ENCODE measurements around the gene TMPRSS12. TPM values are rescaled to one million over a fixed set of nuclear protein-coding genes. Genes with fewer than 3 reads are reported as not detected.
"Not testable (repeated sequence)": the region's sequence is repeated elsewhere in the genome, so short reads cannot be mapped to it uniquely, and the experiment has no call there.

The TMPRSS12 gene
- total RNA-seq, 1 experiment from 2014 or later, result not detected

DNA sequence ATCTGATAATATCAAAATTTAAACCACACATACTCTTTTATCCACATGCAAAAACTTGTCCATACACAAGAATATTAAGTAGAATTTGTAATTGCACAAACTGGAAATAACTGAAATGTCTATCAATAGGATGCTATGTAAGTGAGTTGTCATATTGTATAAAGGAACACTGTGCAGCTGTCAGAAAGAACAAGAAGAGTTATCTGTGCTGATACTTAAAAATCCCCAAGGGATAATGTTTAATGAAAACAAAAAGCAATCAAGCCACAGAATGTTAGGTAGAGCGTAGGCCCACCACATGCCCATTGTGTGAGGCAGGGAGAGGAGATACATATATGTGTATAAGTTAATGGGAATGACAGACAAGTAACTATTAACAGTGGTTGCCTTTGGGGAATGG is 83.7 kb downstream of the TMPRSS12 start:
- Histone ChIP-seq H3K36me3 (ENCODE audit: insufficient read depth, low read length, poor library complexity, severe bottlenecking) (no peaks in the 10 kb centered on the region), H3K4me1 (ENCODE audit: insufficient read depth, low read length, poor library complexity, severe bottlenecking) (peaks cover 41% of the 10 kb centered on the region), H3K4me3 (ENCODE audit: low read depth, low read length, poor library complexity, severe bottlenecking) (peak overlapping the region; percentile 59), H3K27me3 (replicated peaks; ENCODE audit: insufficient read depth, low read depth, low read length, poor library complexity) (no peaks in the 10 kb centered on the region), H3K9me3 (ENCODE audit: low read depth, low read length, poor library complexity, severe bottlenecking) (no peaks in the 10 kb centered on the region), H3K27ac (ENCODE audit: low read depth, low read length, poor library complexity, severe bottlenecking) (no peak overlapping the region)
- CTCF ChIA-PET, result no interaction called here
- POLR2A ChIA-PET (ENCODE audit: low non-redundant PET), result no interaction called here
- no TSS peak for BruUV-seq (replicated peaks)
- intact Hi-C loops (cut with micrococcal nuclease; ENCODE audit: unreplicated experiment), result no loop called here
- TF ChIP-seq, protein P1, sequence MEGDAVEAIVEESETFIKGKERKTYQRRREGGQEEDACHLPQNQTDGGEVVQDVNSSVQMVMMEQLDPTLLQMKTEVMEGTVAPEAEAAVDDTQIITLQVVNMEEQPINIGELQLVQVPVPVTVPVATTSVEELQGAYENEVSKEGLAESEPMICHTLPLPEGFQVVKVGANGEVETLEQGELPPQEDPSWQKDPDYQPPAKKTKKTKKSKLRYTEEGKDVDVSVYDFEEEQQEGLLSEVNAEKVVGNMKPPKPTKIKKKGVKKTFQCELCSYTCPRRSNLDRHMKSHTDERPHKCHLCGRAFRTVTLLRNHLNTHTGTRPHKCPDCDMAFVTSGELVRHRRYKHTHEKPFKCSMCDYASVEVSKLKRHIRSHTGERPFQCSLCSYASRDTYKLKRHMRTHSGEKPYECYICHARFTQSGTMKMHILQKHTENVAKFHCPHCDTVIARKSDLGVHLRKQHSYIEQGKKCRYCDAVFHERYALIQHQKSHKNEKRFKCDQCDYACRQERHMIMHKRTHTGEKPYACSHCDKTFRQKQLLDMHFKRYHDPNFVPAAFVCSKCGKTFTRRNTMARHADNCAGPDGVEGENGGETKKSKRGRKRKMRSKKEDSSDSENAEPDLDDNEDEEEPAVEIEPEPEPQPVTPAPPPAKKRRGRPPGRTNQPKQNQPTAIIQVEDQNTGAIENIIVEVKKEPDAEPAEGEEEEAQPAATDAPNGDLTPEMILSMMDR (conservative IDR thresholded peaks at IDR 0.05; ENCODE audit: low read depth, low read length), result no peak
- TF ChIP-seq EZH2 (IDR thresholded peaks at IDR 0.05; ENCODE audit: borderline replicate concordance, low read depth, low read length, poor library complexity, severe bottlenecking), result no peak
- DNase-seq (ENCODE audit: low spot score), result no peak

DNA sequence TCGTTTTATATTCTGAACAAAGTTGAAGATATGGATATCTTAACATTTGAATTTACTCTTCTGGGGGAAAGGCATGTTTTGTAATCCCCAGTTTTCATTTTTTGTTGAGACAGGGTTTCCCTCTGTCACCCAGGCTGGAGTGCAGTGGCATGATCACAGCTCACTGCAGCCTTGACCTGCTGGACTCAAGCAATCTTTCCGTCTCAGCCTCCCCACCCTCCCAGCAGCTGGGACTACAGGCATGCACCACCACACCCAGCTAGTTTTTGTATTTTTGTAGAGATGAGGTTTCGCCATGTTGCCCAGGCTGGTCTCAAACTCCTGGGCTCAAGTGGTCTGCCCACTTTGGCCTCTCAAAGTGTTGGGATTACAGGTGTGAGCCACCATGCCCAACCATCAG is 84.2 kb downstream of the TMPRSS12 start:
- POLR2A ChIA-PET (ENCODE audit: low non-redundant PET); CTCF ChIA-PET: not testable (repeated sequence)

DNA sequence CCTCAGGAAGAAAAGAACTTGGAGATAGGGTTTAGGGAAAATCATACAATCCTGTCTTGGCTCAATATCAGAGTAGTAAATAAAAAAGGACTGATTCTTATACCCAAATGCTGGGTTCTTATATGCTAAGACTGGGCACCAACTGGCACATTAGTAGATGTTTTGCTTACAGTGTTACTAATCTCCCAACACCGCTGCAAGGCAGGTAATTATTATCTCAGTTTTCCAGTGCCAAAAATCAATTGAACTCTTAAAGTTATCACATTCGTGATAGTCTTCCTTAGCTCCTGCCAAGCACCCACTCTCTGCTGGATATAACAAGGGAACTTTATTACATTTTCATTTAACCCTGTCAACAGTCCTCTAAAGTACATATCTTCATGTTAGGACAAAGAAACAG is 84.6 kb downstream of the TMPRSS12 start:
- no peaks in the 10 kb centered on the region for H3K36me3 ChIP-seq (ENCODE audit: insufficient read depth, low read length, poor library complexity, severe bottlenecking)
- H3K27ac ChIP-seq (ENCODE audit: low read depth, low read length, poor library complexity, severe bottlenecking), result no peak overlapping the region
- H3K4me3 ChIP-seq (ENCODE audit: low read depth, low read length, poor library complexity, severe bottlenecking), result peak overlapping the region; percentile 59
- POLR2A ChIA-PET (ENCODE audit: low non-redundant PET), result no interaction called here
- H3K9me3 ChIP-seq (ENCODE audit: low read depth, low read length, poor library complexity, severe bottlenecking), result no peaks in the 10 kb centered on the region
- CTCF ChIA-PET, result no interaction called here
- TF ChIP-seq, protein P1 (conservative IDR thresholded peaks at IDR 0.05; ENCODE audit: low read depth, low read length), result no peak
- no peak for TF ChIP-seq EZH2 (IDR thresholded peaks at IDR 0.05; ENCODE audit: borderline replicate concordance, low read depth, low read length, poor library complexity, severe bottlenecking)
- peaks cover 39% of the 10 kb centered on the region for H3K4me1 ChIP-seq (ENCODE audit: insufficient read depth, low read length, poor library complexity, severe bottlenecking)
- intact Hi-C loops (cut with micrococcal nuclease; ENCODE audit: unreplicated experiment), result no loop called here
- no peaks in the 10 kb centered on the region for H3K27me3 ChIP-seq (replicated peaks; ENCODE audit: insufficient read depth, low read depth, low read length, poor library complexity)
- no peak for DNase-seq (ENCODE audit: low spot score)
- BruUV-seq (replicated peaks), result no TSS peak

More for the DNA sequence above, 84.2 kb downstream of the TMPRSS12 start:
- H3K36me3 ChIP-seq (ENCODE audit: insufficient read depth, low read length, poor library complexity, severe bottlenecking); H3K27me3 ChIP-seq (replicated peaks; ENCODE audit: insufficient read depth, low read depth, low read length, poor library complexity); H3K9me3 ChIP-seq (ENCODE audit: low read depth, low read length, poor library complexity, severe bottlenecking); BruUV-seq (replicated peaks); H3K27ac ChIP-seq (ENCODE audit: low read depth, low read length, poor library complexity, severe bottlenecking); DNase-seq (ENCODE audit: low spot score); intact Hi-C loops (cut with micrococcal nuclease; ENCODE audit: unreplicated experiment): not testable (repeated sequence)
- H3K4me1 ChIP-seq (ENCODE audit: insufficient read depth, low read length, poor library complexity, severe bottlenecking), result peaks cover 41% of the 10 kb centered on the region
- H3K4me3 ChIP-seq (ENCODE audit: low read depth, low read length, poor library complexity, severe bottlenecking), result peak overlapping the region; percentile 59

DNA sequence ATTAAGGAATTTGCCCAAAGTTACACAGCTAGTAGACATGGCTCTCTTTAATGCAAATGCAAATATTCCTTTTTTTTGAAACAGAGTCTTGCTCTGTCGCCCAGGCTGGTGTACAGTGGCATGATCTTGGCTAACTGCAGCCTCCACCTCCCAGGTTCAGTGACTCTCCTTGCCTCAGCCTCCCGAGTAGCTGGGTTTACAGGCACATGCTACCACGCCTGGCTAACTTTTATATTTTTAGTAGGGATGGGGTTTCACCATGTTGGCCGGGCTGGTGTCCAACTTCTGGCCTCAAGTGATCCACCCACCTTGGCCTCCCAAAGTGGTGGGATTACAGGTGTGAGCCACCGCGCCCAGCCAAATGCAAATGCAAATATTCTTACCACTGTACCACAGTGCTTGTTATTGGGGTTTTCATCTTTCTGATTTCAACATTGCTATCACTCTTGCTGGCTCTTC is 85.1 kb downstream of the TMPRSS12 start:
- intact Hi-C loops (cut with micrococcal nuclease; ENCODE audit: unreplicated experiment), result no loop called here
- BruUV-seq (replicated peaks), result no TSS peak
- CTCF ChIA-PET, result no interaction called here

More for the DNA sequence above, 85.1 kb downstream of the TMPRSS12 start:
- Histone ChIP-seq H3K4me3 (ENCODE audit: low read depth, low read length, poor library complexity, severe bottlenecking) (peak overlapping the region; percentile 59), H3K9me3 (ENCODE audit: low read depth, low read length, poor library complexity, severe bottlenecking) (no peaks in the 10 kb centered on the region), H3K4me1 (ENCODE audit: insufficient read depth, low read length, poor library complexity, severe bottlenecking) (peaks cover 35% of the 10 kb centered on the region), H3K27ac (ENCODE audit: low read depth, low read length, poor library complexity, severe bottlenecking) (no peak overlapping the region), H3K36me3 (ENCODE audit: insufficient read depth, low read length, poor library complexity, severe bottlenecking) (no peaks in the 10 kb centered on the region), H3K27me3 (replicated peaks; ENCODE audit: insufficient read depth, low read depth, low read length, poor library complexity) (no peaks in the 10 kb centered on the region)
- no peak for DNase-seq (ENCODE audit: low spot score)
- TF ChIP-seq EZH2 (IDR thresholded peaks at IDR 0.05; ENCODE audit: borderline replicate concordance, low read depth, low read length, poor library complexity, severe bottlenecking), result no peak
- TF ChIP-seq, protein P1 (conservative IDR thresholded peaks at IDR 0.05; ENCODE audit: low read depth, low read length), result no peak
- POLR2A ChIA-PET (ENCODE audit: low non-redundant PET), result no interaction called here
